Left lung (tissue), 10 donors: ENCODE data around the gene SMIM33. TPM values are rescaled to one million over a fixed set of nuclear protein-coding genes. Genes with fewer than 3 reads are reported as not detected.
"Not testable (repeated sequence)": the region's sequence is repeated elsewhere in the genome, so short reads cannot be mapped to it uniquely, and the experiment has no call there.

Source experiments
- ATAC-seq: fragments of 200-7000 bp; cut with Tn5 transposase; one replicate; pipeline ENCODE4 v1.9.1; 2020; ENCODE audit warnings: moderate library complexity
- DNase-seq, 4 donors: peaks; one replicate each; pipeline ENCODE4 v3.0.0-alpha.2; 2013 to 2020
- H3K27ac ChIP-seq, 2 donors: fragments of 200-600 bp; sonication (generic) in 1 of 2; one replicate each; pipeline versions ENCODE4 v1.5.0 to v1.8.0; 2020 to 2021
- H3K27me3 ChIP-seq, 2 donors: fragments of 200-600 bp; sonication (generic) in 1 of 2; one replicate each; pipeline versions ENCODE4 v1.5.0 to v1.8.0; 2020 to 2021
- H3K36me3 ChIP-seq, 2 donors: fragments of 200-600 bp; sonication (generic) in 1 of 2; one replicate each; pipeline versions ENCODE4 v1.5.0 to v1.8.0; 2020 to 2021
- H3K4me1 ChIP-seq, 2 donors: fragments of 200-600 bp; one replicate each; pipeline ENCODE4 v1.8.0; 2021
- H3K4me3 ChIP-seq, 2 donors: fragments of 200-600 bp; sonication (generic) in 1 of 2; one replicate each; pipeline versions ENCODE4 v1.5.0 to v1.8.0; 2020 to 2021; ENCODE audit warnings: mild to moderate bottlenecking in 1 of 2
- H3K9me3 ChIP-seq, 2 donors: fragments of 200-600 bp; sonication (generic) in 1 of 2; one replicate each; pipeline versions ENCODE4 v1.5.0 to v1.8.0; 2020 to 2021
- intact Hi-C, 2 donors: fragments of 100-400 bp; cut with DNase I; formaldehyde crosslinking; loops; one replicate each; pipeline versions ENCODE4 v1.11.2 to v1.14.2; 2022
- polyA plus RNA-seq, 6 donors: library from polyadenylated mRNA; unstranded; fragments of 120-200 nt; gene quantifications; one replicate each; pipeline ENCODE4 v1.2.1, GENCODE V29; 2013; ENCODE audit not compliant: insufficient read length in 6 of 6
- total RNA-seq, 2 donors: library from RNA; stranded (reverse); fragmentation: NEBNext Ultra II Directional; extraction: Animal tissue kit (Norgen Biotek cat#: 25700); gene quantifications; one replicate each; pipeline ENCODE4 v1.2.1, GENCODE V29; 2021
- TF ChIP-seq, protein P1 (sequence below), 2 donors: fragments of 200-600 bp; sonication (generic) in 1 of 2; IDR thresholded peaks; one replicate each; pipeline versions ENCODE4 v1.5.0 to v1.8.0; 2021; ENCODE audit warnings: antibody characterized with exemption in 2 of 2
- donor health status: DM: no; HTN: yes; CAD: no.
- donor health status: DM: no; HTN: no; CAD: no.

The SMIM33 gene
- total and polyA plus RNA-seq, 8 donors: 0.06 to 0.11 (median 0.07) TPM; not detected in 4

DNA sequence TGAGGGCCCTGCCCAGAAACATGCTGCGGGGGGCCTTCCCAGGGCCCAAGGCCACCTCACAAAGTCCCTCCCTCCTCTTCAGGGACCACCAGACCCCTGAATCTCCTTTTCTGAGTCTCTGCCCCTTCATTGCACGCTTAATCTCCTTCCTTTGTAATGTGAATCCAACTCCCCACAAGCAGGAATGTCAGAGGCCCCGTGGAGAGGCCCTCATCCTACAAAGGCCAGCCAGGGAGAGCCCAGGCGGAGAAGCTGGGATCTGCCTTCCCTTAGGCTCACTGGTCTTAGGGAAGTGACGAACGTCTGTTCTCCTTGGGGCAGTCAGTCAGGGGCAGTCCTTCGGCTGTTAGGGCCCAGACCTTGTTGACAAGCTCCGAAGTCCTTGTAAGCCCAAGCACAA lies 2.3 kb downstream of the SMIM33 start:
- TF ChIP-seq, protein P1, sequence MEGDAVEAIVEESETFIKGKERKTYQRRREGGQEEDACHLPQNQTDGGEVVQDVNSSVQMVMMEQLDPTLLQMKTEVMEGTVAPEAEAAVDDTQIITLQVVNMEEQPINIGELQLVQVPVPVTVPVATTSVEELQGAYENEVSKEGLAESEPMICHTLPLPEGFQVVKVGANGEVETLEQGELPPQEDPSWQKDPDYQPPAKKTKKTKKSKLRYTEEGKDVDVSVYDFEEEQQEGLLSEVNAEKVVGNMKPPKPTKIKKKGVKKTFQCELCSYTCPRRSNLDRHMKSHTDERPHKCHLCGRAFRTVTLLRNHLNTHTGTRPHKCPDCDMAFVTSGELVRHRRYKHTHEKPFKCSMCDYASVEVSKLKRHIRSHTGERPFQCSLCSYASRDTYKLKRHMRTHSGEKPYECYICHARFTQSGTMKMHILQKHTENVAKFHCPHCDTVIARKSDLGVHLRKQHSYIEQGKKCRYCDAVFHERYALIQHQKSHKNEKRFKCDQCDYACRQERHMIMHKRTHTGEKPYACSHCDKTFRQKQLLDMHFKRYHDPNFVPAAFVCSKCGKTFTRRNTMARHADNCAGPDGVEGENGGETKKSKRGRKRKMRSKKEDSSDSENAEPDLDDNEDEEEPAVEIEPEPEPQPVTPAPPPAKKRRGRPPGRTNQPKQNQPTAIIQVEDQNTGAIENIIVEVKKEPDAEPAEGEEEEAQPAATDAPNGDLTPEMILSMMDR (IDR thresholded peaks at IDR 0.05): no peak
- intact Hi-C loops: no loop called here
- H3K36me3 ChIP-seq: peaks cover 0 to 32% of the 10 kb centered on the region in 2 donors
- ATAC-seq: no peak
- H3K4me1 ChIP-seq: peaks cover 15 to 96% of the 10 kb centered on the region in 2 donors
- H3K27me3 ChIP-seq: no peaks in the 10 kb centered on the region
- no peak for DNase-seq
- H3K27ac ChIP-seq: peak overlapping the region; percentile 56 to 70
- H3K9me3 ChIP-seq: no peaks in the 10 kb centered on the region
- no peak overlapping the region for H3K4me3 ChIP-seq

DNA sequence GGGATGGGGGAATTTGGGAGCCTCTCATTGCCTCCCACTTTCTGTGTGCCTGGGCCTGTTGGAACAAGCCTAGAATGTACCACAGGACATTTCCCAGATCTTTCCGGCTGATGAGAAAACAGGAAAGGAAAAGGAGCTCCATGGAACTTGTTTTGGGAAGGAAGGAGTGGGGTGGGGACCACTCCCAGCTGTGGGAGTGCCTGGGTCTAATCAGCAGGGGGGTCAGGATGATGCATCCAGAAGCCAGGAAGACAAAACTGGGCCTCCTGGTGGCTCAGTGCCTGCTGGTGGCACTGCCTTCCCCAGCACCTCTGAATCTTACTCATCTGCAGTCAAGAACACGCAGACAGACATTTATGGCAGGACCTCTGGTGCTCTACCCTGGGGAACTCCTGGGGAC lies 2.8 kb downstream of the SMIM33 start:
- intact Hi-C loops: no loop called here
- no peak overlapping the region for H3K4me3 ChIP-seq
- H3K27ac ChIP-seq: peak overlapping the region; percentile 56 to 70
- H3K27me3 ChIP-seq: no peaks in the 10 kb centered on the region
- peaks cover 0 to 36% of the 10 kb centered on the region in 2 donors for H3K36me3 ChIP-seq
- TF ChIP-seq, protein P1 (IDR thresholded peaks at IDR 0.05): no peak
- peaks cover 15 to 95% of the 10 kb centered on the region in 2 donors for H3K4me1 ChIP-seq
- no peak for DNase-seq
- no peaks in the 10 kb centered on the region for H3K9me3 ChIP-seq
- no peak for ATAC-seq

DNA sequence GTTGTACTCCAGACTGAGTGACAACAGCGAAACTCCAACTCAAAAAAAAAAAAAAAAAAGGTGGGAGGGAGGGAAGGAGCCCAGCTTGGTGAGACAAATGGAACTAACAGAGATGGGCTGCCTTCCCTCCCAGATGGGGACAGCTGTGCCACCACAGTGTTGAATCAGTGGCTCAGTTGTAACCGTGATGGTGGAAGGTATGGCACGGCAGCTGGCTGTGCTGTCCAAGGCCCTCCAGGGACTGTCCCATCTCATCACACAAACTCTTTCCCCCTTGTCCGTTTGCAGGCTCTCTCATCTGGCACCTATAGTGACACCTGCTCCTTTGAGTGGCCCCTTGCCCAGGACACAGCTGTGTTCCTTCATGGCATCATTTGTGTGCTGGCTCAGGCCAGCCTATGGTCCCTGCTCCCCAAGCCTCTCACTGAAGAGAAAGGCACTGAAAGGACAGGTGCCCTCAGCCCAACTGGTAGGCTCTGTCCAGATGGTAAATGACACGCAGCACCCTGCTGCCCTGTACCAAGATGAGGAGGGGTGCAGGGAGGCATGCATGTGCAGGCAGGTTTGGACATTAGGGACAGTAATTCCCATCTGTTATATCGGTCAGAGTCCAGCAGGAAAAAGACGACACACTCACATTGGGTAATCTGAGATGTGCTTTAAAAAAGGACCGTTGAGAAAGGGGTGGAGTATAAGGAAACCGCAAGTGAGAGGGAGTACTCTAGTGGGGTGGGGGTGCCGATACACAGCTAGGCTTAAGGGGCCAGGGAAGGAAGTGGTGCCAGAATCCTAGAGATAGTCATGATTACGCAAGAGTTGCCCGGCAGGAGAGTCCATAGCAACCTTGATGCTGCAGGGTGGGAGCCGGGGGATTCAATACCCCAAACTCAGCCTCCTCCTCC lies 4.3 kb downstream of the SMIM33 start:
- peak overlapping the region in 1 of 2 donors; percentile 70 for H3K27ac ChIP-seq

DNA sequence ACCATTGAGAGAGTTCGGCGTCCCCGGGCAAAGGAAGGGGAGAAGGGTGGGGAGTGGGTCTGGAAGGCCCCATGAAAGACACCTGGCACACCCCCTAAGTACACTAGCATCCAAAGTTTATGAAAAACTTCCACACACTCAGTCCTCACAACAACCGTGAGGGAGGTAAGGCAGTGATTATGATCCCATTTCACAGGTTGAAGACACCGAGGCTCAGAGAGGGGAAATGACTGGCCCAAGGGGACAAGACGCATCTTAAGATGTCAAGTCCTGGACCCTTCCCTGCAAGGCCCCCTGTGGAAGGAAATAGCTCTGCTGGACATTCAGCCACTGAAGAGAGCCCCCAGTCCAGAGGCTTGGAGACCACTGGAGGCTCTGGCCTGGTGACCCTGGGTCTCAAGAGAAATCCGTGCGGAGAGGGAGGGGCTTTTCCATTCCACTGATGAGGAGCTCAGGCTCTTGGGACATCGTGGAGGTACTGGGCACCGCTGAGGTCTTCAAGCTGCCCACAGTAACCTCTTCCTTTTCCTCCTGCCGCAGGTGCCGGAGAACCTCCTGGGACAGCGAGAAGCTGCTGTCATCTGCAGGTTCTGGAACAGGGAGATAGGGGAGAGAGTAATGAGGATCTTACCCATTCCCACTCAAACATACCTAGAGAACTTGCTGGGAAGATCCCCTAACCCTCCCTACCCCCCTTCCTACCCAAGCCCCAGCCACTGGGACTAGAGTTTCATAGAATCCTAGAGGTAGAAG lies 5.2 kb downstream of the SMIM33 start:
- H3K9me3 ChIP-seq: no peaks in the 10 kb centered on the region
- H3K4me3 ChIP-seq: no peak overlapping the region
- H3K27me3 ChIP-seq: no peaks in the 10 kb centered on the region
- peaks cover 0 to 41% of the 10 kb centered on the region in 2 donors for H3K36me3 ChIP-seq
- no peak for DNase-seq
- ATAC-seq: no peak
- intact Hi-C loops: no loop called here
- peaks cover 25 to 95% of the 10 kb centered on the region in 2 donors for H3K4me1 ChIP-seq
- TF ChIP-seq, protein P1 (IDR thresholded peaks at IDR 0.05): no peak
- peak overlapping the region in 1 of 2 donors; percentile 40 for H3K27ac ChIP-seq

More for the DNA sequence above, 4.3 kb downstream of the SMIM33 start:
- TF ChIP-seq, protein P1 (IDR thresholded peaks at IDR 0.05): no peak
- ATAC-seq: peak; percentile 85
- Histone ChIP-seq H3K9me3 (no peaks in the 10 kb centered on the region), H3K36me3 (peaks cover 0 to 41% of the 10 kb centered on the region in 2 donors), H3K4me1 (peaks cover 19 to 95% of the 10 kb centered on the region in 2 donors), H3K27me3 (no peaks in the 10 kb centered on the region), H3K4me3 (no peak overlapping the region)
- intact Hi-C loops: no loop called here
- DNase-seq: peak in 2 of 4 donors; percentile 62 to 65

DNA sequence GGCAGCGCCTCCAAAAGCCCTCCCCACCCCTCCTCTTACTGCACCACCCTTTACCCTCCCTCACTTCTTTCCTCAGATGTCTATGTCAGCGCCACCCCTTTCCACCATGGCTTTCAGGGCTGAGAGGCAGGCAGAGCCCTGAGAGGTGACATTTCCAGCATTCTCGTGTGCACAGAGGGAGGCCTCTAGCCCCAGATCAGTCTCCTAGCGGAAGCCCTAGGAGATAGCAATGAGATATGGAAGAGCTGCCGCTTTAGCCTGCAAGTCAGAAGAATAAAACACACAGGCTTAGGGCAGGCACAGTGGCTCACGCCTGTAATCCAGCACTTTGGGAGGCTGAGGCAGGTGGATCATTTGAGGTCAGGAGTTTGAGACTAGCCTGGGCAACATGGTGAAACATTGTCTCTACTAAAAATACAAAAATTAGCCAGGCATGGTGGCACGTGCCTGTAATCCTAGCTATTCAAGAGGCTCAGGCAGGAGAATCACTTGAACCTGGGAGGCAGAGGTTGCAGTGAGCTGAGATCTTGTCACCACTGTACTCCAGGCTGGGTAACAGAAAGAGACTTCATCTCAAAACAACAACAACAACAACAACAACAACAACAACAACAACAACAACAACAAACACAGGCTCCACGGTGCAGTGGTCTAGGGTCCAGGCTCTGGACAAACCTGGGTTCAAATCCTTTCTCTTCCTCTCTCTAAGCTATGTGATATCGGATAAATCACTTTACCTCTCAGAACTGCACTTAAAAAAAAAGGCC lies 8.0 kb downstream of the SMIM33 start:
- intact Hi-C loops, H3K9me3 ChIP-seq, DNase-seq, ATAC-seq, H3K27me3 ChIP-seq, H3K4me3 ChIP-seq: not testable (repeated sequence)
- Histone ChIP-seq H3K27ac (peak overlapping the region in 1 of 2 donors; percentile 53), H3K36me3 (peaks cover 0 to 41% of the 10 kb centered on the region in 2 donors), H3K4me1 (peaks cover 22 to 91% of the 10 kb centered on the region in 2 donors)

DNA sequence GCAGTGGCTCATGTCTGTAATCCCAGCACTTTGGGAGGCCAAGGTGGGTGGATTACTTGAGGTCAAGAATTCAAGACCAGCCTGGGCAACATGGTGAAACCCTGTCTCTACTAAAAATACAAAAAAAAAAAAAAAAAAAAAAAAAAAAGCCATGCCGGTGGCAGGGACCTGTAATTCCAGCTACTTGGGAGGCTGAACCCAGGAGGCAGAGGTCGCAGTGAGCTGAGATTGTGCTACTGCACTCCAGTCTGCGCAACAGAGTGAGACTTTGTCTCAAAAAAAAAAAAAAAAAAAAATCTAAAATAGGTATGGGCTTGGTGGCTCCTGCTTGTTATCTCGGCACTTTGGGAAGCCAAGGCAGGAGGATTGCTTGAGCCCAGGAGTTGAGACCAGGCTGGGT lies 8.9 kb downstream of the SMIM33 start:
- H3K27ac ChIP-seq: peak overlapping the region in 1 of 2 donors; percentile 53
- H3K36me3 ChIP-seq: peaks cover 0 to 38% of the 10 kb centered on the region in 2 donors
- H3K9me3 ChIP-seq, ATAC-seq, intact Hi-C loops, H3K27me3 ChIP-seq, H3K4me3 ChIP-seq, DNase-seq: not testable (repeated sequence)
- peaks cover 21 to 90% of the 10 kb centered on the region in 2 donors for H3K4me1 ChIP-seq
